GM10248 (cell line): Measurements from ENCODE around the gene BBC3.

Experiments
- CTCF ChIA-PET: fragments of 300-600 bp; sonication (Branson Sonifier 250); formaldehyde crosslinking; extraction: SDS; loops from one replicate; lab custom pipeline; 2021; ENCODE audit warnings: antibody characterized with exemption; lab: Yijun Ruan, JAX
- POLR2A ChIA-PET: fragments of 350-650 bp; sonication (Branson Sonifier 250); formaldehyde crosslinking; extraction: SDS; loops from one replicate; lab custom pipeline; 2020; ENCODE audit warnings: antibody characterized with exemption; lab: Yijun Ruan, JAX
- DNase-seq: peaks from one replicate; pipeline ENCODE4 v3.0.0; 2012; ENCODE audit errors: extremely low spot score
- TF ChIP-seq, protein P1 (sequence below): IDR thresholded peaks from 2 replicates; pipeline ENCODE4 v1.5.1; 2012; ENCODE audit warnings: mild to moderate bottlenecking, low read depth; ENCODE audit errors: extremely low read depth, missing control alignments, control extremely low read depth

BBC3 gene

DNA sequence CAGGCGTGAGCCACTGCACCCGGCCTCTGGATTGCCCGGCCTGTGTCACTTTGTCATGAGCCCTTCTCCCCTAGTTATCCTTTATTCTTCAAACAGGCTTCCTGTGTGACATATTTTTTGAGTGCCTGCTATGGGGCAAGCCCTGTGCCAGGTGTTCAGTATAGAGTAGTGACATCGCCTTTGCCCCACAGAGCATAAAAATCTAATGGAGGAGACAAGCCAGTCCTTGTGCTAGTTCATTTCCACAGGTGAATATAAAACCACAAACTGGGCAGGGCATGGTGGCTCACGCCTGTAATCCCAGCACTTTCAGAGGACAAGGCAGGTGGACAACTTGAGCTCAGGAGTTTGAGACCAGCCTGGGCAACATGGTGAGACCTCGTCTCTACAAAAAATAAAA lies 43.2 kb downstream of the BBC3 start:
- ChIA-PET POLR2A (interaction anchor here (2.5 kb wide), 1 partner anchor 39 kb away, joined by 22 read pairs; no protein-coding TSS in a partner anchor), CTCF (interaction anchor here (0.9 to 9.5 kb wide), 11 partner anchors 9 to 59 kb away, joined by 3 to 83 read pairs (median 13); no protein-coding TSS in a partner anchor)
- no peak for DNase-seq
- TF ChIP-seq, protein P1, sequence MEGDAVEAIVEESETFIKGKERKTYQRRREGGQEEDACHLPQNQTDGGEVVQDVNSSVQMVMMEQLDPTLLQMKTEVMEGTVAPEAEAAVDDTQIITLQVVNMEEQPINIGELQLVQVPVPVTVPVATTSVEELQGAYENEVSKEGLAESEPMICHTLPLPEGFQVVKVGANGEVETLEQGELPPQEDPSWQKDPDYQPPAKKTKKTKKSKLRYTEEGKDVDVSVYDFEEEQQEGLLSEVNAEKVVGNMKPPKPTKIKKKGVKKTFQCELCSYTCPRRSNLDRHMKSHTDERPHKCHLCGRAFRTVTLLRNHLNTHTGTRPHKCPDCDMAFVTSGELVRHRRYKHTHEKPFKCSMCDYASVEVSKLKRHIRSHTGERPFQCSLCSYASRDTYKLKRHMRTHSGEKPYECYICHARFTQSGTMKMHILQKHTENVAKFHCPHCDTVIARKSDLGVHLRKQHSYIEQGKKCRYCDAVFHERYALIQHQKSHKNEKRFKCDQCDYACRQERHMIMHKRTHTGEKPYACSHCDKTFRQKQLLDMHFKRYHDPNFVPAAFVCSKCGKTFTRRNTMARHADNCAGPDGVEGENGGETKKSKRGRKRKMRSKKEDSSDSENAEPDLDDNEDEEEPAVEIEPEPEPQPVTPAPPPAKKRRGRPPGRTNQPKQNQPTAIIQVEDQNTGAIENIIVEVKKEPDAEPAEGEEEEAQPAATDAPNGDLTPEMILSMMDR: no peak

DNA sequence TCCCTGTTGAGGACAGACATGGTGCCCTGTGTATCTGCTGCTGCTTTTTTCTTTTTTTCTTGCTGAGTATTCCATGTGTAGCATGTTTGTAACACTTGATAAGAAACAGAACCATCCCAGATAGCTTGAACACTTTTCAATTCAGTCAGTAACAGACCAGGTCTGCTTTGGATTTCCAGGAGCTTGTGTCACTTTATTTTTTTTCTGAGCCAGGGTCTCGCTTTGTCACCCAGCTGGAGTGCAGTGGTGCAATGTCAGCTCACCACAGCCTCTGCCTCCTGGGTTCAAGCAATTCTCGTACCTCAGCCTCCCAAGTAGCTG lies 43.7 kb downstream of the BBC3 start:
- DNase-seq: no peak
- POLR2A ChIA-PET: interaction anchor here (1.8 to 2.5 kb wide), 2 partner anchors 39 to 57 kb away, joined by 5 to 22 read pairs; no protein-coding TSS in a partner anchor
- CTCF ChIA-PET: interaction anchor here (1.1 to 9.5 kb wide), 12 partner anchors 9 to 151 kb away, joined by 3 to 83 read pairs (median 12); no protein-coding TSS in a partner anchor
- TF ChIP-seq, protein P1: no peak

DNA sequence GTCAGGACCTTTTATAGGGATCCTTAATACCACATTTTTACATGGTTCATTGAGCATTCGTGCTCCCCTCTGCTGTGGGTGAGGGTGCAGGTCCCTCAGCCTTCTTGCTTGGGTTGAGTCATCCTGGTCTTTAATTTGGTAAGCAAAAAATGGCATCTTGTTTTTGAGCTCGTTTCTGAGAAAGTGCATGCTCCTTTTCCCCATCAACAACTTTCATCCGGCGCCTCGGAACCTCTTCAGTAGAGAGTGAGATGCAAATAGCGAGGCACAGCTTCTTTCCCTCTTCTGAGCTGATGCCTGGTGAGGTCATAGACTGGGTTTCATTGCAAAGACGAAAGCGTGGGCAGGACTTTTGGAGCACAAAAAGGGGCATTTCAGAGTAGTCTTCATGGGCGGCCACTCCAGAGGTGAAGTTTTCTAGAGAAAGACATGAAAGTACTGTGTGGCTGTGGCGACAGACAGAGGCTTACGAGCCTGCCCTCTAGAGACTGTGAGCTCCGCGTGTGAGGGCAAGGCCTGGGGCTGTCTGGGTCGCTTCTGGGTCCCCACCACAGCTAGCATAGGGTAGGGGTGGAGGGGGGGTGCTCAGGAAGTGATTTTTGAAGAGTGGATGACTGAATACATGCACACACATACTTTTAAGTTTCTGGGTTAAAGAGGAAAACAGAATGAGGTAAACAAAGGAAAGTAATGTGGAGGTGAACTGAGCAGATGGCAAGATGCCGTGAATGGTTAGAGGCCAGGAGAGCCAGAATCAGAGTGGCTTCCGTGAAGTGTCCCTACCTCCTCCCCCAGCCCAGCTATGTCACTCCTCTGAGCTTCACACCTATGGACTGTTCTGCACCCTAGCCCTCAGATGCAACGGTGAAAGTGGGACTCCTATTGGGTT lies 44.3 kb downstream of the BBC3 start:
- ChIA-PET POLR2A (interaction anchor here (0.7 to 2.5 kb wide), 5 partner anchors 40 to 88 kb away, joined by 3 to 22 read pairs (median 5); partner anchors contain the start of genes CCDC9, INAFM1 and ZC3H4), CTCF (interaction anchor here (0.8 to 9.5 kb wide), 20 partner anchors 9 to 174 kb away, joined by 3 to 83 read pairs (median 6); partner anchors contain the start of gene SAE1)
- TF ChIP-seq, protein P1: no peak
- peak; percentile 87 for DNase-seq

DNA sequence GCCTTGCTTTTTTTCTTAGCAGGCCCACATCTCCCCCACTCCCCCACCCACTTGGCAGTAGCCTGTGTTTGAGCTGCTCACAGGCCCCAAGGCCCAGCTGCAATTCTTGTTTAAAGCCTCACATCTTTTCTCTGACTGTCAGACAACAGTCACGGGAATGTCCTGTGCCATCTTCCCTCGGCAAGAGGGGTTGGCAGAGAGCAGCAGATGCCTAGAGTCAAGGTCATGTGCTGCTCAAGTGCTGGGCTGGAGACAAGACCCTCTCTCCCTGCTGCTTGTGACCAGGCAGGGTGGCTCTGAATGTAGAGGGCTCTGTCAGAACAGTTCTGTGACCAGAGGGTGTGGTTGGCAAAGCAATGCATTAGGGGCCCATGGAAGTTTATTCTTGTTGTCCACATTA lies 47.4 kb downstream of the BBC3 start:
- CTCF ChIA-PET: interaction anchor here (0.9 to 1.8 kb wide), 3 partner anchors 13 to 60 kb away, joined by 3 to 8 read pairs (median 4); no protein-coding TSS in a partner anchor
- POLR2A ChIA-PET: no interaction called here
- DNase-seq: no peak
- TF ChIP-seq, protein P1: no peak

DNA sequence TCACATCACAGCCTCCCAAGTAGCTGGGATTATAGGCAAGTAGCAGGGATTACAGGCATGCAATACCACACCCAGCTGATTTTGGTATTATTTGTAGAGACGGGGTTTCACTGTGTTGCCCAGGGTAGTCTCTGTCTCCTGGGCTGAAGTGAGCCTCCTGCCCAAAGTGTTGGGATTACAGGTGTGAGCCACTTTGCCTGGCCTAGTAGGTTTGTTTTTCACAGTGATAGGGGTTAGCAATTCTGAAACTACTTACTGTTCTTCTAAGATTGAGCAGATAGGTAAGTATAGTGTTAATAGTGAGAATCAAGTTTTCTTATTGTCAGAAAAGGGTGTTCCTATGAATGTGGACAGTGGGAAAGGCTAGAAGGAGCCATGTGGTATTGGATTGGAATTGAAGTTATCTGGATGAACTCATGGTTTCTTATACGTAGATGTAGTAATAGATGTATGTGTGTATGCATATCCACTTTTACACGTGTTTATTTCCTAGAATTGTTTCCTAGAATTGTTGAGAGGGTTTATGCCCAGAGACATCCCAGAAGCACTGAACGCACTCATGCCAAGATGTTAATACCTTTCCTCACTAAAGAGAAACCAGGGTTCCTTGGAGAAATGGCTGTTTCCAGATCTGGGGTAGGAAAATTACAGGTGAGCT lies 51.2 kb downstream of the BBC3 start:
- DNase-seq: no peak
- POLR2A ChIA-PET: interaction anchor here (0.9 kb wide), 1 partner anchor 46 kb away, joined by 3 read pairs; no protein-coding TSS in a partner anchor
- CTCF ChIA-PET: interaction anchor here (1.5 to 6.8 kb wide), 6 partner anchors 9 to 167 kb away, joined by 4 to 40 read pairs (median 8); no protein-coding TSS in a partner anchor

More for the DNA sequence above, 51.2 kb downstream of the BBC3 start:
- TF ChIP-seq, protein P1: no peak
